Measurements from ENCODE around the gene MAST2.
"Not testable (repeated sequence)": the region's sequence is repeated elsewhere in the genome, so short reads cannot be mapped to it uniquely, and the experiment has no call there.

The MAST2 gene

GRCh38 chr1:45815667-45816458, 12.5 kb downstream of the MAST2 start:
- DNase-seq: no peak

- no peak for DNase-seq
Observed at GRCh38 chr1:45820173-45820572, 16.8 kb downstream of the MAST2 start.

GRCh38 chr1:45820788-45821187, 17.4 kb downstream of the MAST2 start:
- no peak for DNase-seq

- no peak for DNase-seq
Observed at GRCh38 chr1:45822644-45823043, 19.2 kb downstream of the MAST2 start.

- no peak for DNase-seq
Observed at GRCh38 chr1:45824607-45825006, 21.2 kb downstream of the MAST2 start.

- DNase-seq: no peak
Observed at GRCh38 chr1:45827256-45827655, 23.8 kb downstream of the MAST2 start.

- DNase-seq: no peak
Observed at GRCh38 chr1:45828841-45829240, 25.4 kb downstream of the MAST2 start.

GRCh38 chr1:45833361-45833760, 29.9 kb downstream of the MAST2 start:
- DNase-seq: no peak

- no peak for DNase-seq
Observed at GRCh38 chr1:45834689-45835088, 31.3 kb downstream of the MAST2 start.

GRCh38 chr1:45836451-45836850, 33.0 kb downstream of the MAST2 start:
- DNase-seq: no peak

- DNase-seq: not testable (repeated sequence)
Observed at GRCh38 chr1:45836861-45837260, 33.4 kb downstream of the MAST2 start.

GRCh38 chr1:45838322-45838721, 34.9 kb downstream of the MAST2 start:
- DNase-seq: not testable (repeated sequence)

- DNase-seq: no peak
Observed at GRCh38 chr1:45840704-45841103, 37.3 kb downstream of the MAST2 start.

GRCh38 chr1:45842786-45843185, 39.4 kb downstream of the MAST2 start:
- no peak for DNase-seq

- no peak for DNase-seq
Observed at GRCh38 chr1:45843474-45843905, 40.1 kb downstream of the MAST2 start.

GRCh38 chr1:45844000-45844399, 40.6 kb downstream of the MAST2 start:
- DNase-seq: not testable (repeated sequence)

GRCh38 chr1:45846931-45847330, 43.5 kb downstream of the MAST2 start:
- DNase-seq: no peak

GRCh38 chr1:45848097-45848496, 44.7 kb downstream of the MAST2 start:
- DNase-seq: no peak

- no peak for DNase-seq
Observed at GRCh38 chr1:45848714-45849113, 45.3 kb downstream of the MAST2 start.

GRCh38 chr1:45850017-45850416, 46.6 kb downstream of the MAST2 start:
- no peak for DNase-seq

GRCh38 chr1:45854724-45855123, 51.3 kb downstream of the MAST2 start:
- no peak for DNase-seq

- no peak for DNase-seq
Observed at GRCh38 chr1:45857101-45857700, 53.8 kb downstream of the MAST2 start.

- not testable (repeated sequence) for DNase-seq
Observed at GRCh38 chr1:45857755-45858492, 54.5 kb downstream of the MAST2 start.

GRCh38 chr1:45859221-45859620, 55.8 kb downstream of the MAST2 start:
- no peak for DNase-seq
